Colonic mucosa (tissue), 4 donors: ENCODE data around the gene OR5M3. TPM values are rescaled to one million over a fixed set of nuclear protein-coding genes. Genes with fewer than 3 reads are reported as not detected.

Experiments
- DNase-seq: peaks from one replicate; pipeline ENCODE4 v3.0.0-alpha.2; 2020
- H3K27ac ChIP-seq: fragments of 200-600 bp; one replicate; pipeline ENCODE4 v1.8.0; 2021
- H3K27me3 ChIP-seq: fragments of 200-600 bp; one replicate; pipeline ENCODE4 v1.8.0; 2021
- H3K36me3 ChIP-seq: fragments of 200-600 bp; one replicate; pipeline ENCODE4 v1.8.0; 2021
- H3K4me1 ChIP-seq: fragments of 200-600 bp; one replicate; pipeline ENCODE4 v1.8.0; 2021; ENCODE audit warnings: mild to moderate bottlenecking
- H3K4me3 ChIP-seq: fragments of 200-600 bp; one replicate; pipeline ENCODE4 v1.8.0; 2021
- H3K9ac ChIP-seq, 2 donors: one replicate each; pipeline ENCODE4 v1.7.0; 2013; ENCODE audit warnings: control low read depth in 2 of 2, low read depth in 2 of 2, low read length in 2 of 2
- H3K9me3 ChIP-seq: fragments of 200-600 bp; one replicate; pipeline ENCODE4 v1.8.0; 2021
- intact Hi-C: fragments of 100-400 bp; cut with DNase I; formaldehyde crosslinking; loops from one replicate; pipeline ENCODE4 v1.14.1; 2022
- total RNA-seq, 2 donors: library from RNA; stranded (reverse); fragmentation: NEBNext Ultra II Directional in 1 of 2; extraction: Animal tissue kit (Norgen Biotek cat#: 25700) in 1 of 2; gene quantifications; one replicate each; pipeline ENCODE4 v1.2.1, GENCODE V29; 2021
- TF ChIP-seq, protein P1 (sequence below): fragments of 200-600 bp; IDR thresholded peaks from one replicate; pipeline ENCODE4 v1.8.0; 2022; ENCODE audit warnings: antibody characterized with exemption, mild to moderate bottlenecking
- donor health status: healthy.
- donor health status: DM: no; HTN: no; CAD: no.
- donor health status: DM: no; HTN: no; CAD: no.

Gene OR5M3
- total RNA-seq, 2 donors from 2014 or later: not detected

GRCh38 chr11:56495117-56495516, 22.0 kb upstream of the OR5M3 start:
- Histone ChIP-seq H3K9ac (no peak overlapping the region), H3K4me3 (no peak overlapping the region), H3K27me3 (no peaks in the 10 kb centered on the region), H3K27ac (no peak overlapping the region), H3K4me1 (no peaks in the 10 kb centered on the region), H3K9me3 (no peaks in the 10 kb centered on the region), H3K36me3 (no peaks in the 10 kb centered on the region)
- TF ChIP-seq, protein P1, sequence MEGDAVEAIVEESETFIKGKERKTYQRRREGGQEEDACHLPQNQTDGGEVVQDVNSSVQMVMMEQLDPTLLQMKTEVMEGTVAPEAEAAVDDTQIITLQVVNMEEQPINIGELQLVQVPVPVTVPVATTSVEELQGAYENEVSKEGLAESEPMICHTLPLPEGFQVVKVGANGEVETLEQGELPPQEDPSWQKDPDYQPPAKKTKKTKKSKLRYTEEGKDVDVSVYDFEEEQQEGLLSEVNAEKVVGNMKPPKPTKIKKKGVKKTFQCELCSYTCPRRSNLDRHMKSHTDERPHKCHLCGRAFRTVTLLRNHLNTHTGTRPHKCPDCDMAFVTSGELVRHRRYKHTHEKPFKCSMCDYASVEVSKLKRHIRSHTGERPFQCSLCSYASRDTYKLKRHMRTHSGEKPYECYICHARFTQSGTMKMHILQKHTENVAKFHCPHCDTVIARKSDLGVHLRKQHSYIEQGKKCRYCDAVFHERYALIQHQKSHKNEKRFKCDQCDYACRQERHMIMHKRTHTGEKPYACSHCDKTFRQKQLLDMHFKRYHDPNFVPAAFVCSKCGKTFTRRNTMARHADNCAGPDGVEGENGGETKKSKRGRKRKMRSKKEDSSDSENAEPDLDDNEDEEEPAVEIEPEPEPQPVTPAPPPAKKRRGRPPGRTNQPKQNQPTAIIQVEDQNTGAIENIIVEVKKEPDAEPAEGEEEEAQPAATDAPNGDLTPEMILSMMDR: no peak
- intact Hi-C loops: no loop called here
- DNase-seq: no peak

DNA sequence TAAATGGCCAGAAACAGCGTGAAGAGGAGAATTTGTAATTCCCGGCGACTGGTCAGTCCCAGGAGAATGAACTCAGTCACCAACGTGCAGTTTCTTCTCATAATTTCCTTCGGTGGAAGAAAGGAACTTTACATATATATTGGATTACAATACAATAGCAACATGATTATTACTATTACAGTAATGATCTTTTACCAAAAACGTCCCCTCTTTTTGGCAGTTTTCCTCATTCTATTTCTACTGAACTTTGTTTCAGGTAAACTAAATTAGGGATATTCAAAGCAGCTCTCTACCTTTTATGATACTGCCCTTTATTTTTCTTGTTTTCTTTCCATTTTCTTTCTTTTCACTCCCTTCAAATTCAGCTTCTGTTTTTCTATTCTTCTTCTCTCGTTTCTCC, 18.1 kb upstream of the OR5M3 start, which contains the start of gene OR5M8:
Gene OR5M8, minus strand, starts transcription at position 101 of the 400 bp plus-strand sequence. Its CDS starts 0 bp downstream, at position 101.
- Histone ChIP-seq H3K27me3 (no peaks in the 10 kb centered on the region), H3K4me1 (no peaks in the 10 kb centered on the region), H3K36me3 (no peaks in the 10 kb centered on the region), H3K9me3 (no peaks in the 10 kb centered on the region), H3K9ac (no peak within 1 kb of the TSS), H3K4me3 (no peak within 1 kb of the TSS), H3K27ac (no peak within 1 kb of the TSS)
- intact Hi-C loops: no loop called here
- no peak for DNase-seq
- TF ChIP-seq, protein P1: no peak

DNA sequence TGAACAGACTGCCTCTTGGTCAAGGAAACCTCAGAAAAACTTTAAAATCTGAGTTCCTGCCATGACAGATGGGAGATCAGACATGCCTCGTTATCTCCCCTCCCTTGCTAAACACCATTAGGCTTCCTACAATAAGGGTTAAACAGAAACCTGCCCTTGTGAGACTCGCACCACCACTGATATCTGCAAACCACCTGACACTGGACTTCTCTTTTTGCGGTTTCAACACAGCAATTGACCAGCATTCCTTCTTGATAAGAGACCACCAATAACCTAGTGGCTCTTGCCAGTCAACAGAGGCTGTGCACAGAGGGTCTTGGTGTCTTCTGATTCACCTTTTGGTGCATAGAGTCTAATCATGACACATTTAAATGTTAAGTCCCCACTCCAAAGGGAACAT, 13.6 kb upstream of the OR5M3 start:
- Histone ChIP-seq H3K27me3 (no peaks in the 10 kb centered on the region), H3K4me3 (no peak overlapping the region), H3K9me3 (no peaks in the 10 kb centered on the region), H3K27ac (no peak overlapping the region), H3K4me1 (no peaks in the 10 kb centered on the region), H3K36me3 (no peaks in the 10 kb centered on the region), H3K9ac (no peak overlapping the region)
- TF ChIP-seq, protein P1: no peak
- intact Hi-C loops: no loop called here
- no peak for DNase-seq

DNA sequence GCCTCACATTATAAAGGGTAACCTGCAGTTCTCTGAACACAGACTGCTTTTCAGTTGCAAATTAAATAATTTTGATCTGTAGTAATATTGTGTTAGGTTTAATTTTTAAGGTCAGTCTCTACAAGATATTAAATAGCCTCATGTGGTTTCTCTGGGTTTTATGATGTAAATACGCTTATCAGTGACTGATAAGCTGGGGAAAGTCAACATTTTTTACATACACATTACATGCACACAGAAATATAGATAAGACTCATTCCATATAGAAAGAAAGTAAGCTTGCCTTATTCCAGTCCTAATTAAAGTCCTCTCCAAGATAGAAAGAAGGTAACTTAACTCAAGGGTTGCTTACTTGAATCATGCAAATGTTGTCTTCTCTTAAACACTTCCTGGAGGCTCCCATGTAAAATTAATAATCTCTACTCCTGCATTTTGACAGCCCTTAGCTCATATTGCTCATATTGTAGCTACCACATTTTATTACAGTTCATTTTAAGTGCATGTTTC, 1.6 kb upstream of the OR5M3 start:
- H3K36me3 ChIP-seq: no peaks in the 10 kb centered on the region
- TF ChIP-seq, protein P1: no peak
- H3K9ac ChIP-seq: no peak overlapping the region
- no peaks in the 10 kb centered on the region for H3K9me3 ChIP-seq
- H3K4me1 ChIP-seq: no peaks in the 10 kb centered on the region
- no peak for DNase-seq
- H3K27me3 ChIP-seq: no peaks in the 10 kb centered on the region
- H3K27ac ChIP-seq: no peak overlapping the region
- no peak overlapping the region for H3K4me3 ChIP-seq
- intact Hi-C loops: no loop called here

DNA sequence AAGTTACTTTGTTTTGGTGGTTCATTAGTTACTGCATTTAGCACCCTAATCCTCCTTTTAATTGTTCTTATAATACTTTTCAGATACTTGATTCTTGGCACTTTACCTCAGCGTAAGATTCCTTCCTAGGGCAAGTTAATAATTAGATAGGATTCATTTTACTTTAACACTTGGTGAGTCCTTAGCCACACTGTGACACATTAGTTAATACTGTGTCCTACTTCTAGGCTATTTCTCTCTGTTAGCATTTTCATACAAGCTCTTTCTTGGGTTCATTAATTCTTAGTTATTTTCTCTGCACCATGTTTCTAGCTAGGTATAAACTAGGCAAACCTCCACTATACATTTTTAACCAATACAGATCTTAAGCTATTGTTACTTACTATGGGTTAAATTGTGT, 16.1 kb downstream of the OR5M3 start:
- no peak overlapping the region for H3K4me3 ChIP-seq
- TF ChIP-seq, protein P1: no peak
- H3K4me1 ChIP-seq: no peaks in the 10 kb centered on the region
- no peaks in the 10 kb centered on the region for H3K27me3 ChIP-seq
- H3K9me3 ChIP-seq: no peaks in the 10 kb centered on the region
- DNase-seq: no peak
- intact Hi-C loops: no loop called here
- H3K9ac ChIP-seq: no peak overlapping the region
- no peak overlapping the region for H3K27ac ChIP-seq
- no peaks in the 10 kb centered on the region for H3K36me3 ChIP-seq
